ENCODE data around the gene ANKRD45.

Gene ANKRD45

GRCh38 chr1:173669491-173669941 is at the start of gene ANKRD45:
Gene ANKRD45, minus strand, starts transcription at chr1:173669851. Its CDS starts 10,433 bp downstream, at chr1:173659418.
- peak within 1 kb of the TSS; percentile 51 for H3K4me3 ChIP-seq (ENCODE audit: low read depth, low read length)
- DNase-seq (ENCODE audit: low read depth): peak; percentile 13
- in situ Hi-C loops (cut with HindIII; ENCODE audit: low sequenced_read_pairs): no loop called here
- TF ChIP-seq CTCF (IDR thresholded peaks at IDR 0.05; ENCODE audit: low read depth, low read length, missing control alignments): no peak

GRCh38 chr1:173717238-173717637 is 47.6 kb upstream of the ANKRD45 start:
- TF ChIP-seq CTCF (IDR thresholded peaks at IDR 0.05; ENCODE audit: low read depth, low read length, missing control alignments): no peak
- in situ Hi-C loops (cut with HindIII; ENCODE audit: low sequenced_read_pairs): no loop called here

GRCh38 chr1:173715538-173715844 is 45.8 kb upstream of the ANKRD45 start:
- no peak for TF ChIP-seq CTCF (IDR thresholded peaks at IDR 0.05; ENCODE audit: low read depth, low read length, missing control alignments)
- no peak for DNase-seq (ENCODE audit: low read depth)
- in situ Hi-C loops (cut with HindIII; ENCODE audit: low sequenced_read_pairs): no loop called here
- peak overlapping the region; percentile 77 for H3K4me3 ChIP-seq (ENCODE audit: low read depth, low read length)

More at GRCh38 chr1:173717238-173717637, 47.6 kb upstream of the ANKRD45 start:
- no peak for DNase-seq (ENCODE audit: low read depth)
- no peak overlapping the region for H3K4me3 ChIP-seq (ENCODE audit: low read depth, low read length)

- no peak for TF ChIP-seq CTCF (IDR thresholded peaks at IDR 0.05; ENCODE audit: low read depth, low read length, missing control alignments)
- peak; percentile 81 for DNase-seq (ENCODE audit: low read depth)
- in situ Hi-C loops (cut with HindIII; ENCODE audit: low sequenced_read_pairs): no loop called here
- H3K4me3 ChIP-seq (ENCODE audit: low read depth, low read length): peak within 1 kb of the TSS; percentile 77
Measured at GRCh38 chr1:173714759-173715537, 45.3 kb upstream of the ANKRD45 start, which contains the start of gene KLHL20. Gene KLHL20, plus strand, starts transcription at chr1:173714981. Its CDS starts 1,063 bp downstream, at chr1:173716044.

GRCh38 chr1:173714441-173714758 is 44.7 kb upstream of the ANKRD45 start:
- H3K4me3 ChIP-seq (ENCODE audit: low read depth, low read length): peak overlapping the region; percentile 77
- no peak for DNase-seq (ENCODE audit: low read depth)
- no peak for TF ChIP-seq CTCF (IDR thresholded peaks at IDR 0.05; ENCODE audit: low read depth, low read length, missing control alignments)
- in situ Hi-C loops (cut with HindIII; ENCODE audit: low sequenced_read_pairs): no loop called here

- H3K4me3 ChIP-seq (ENCODE audit: low read depth, low read length): no peak overlapping the region
- in situ Hi-C loops (cut with HindIII; ENCODE audit: low sequenced_read_pairs): no loop called here
- DNase-seq (ENCODE audit: low read depth): no peak
- no peak for TF ChIP-seq CTCF (IDR thresholded peaks at IDR 0.05; ENCODE audit: low read depth, low read length, missing control alignments)
Measured at GRCh38 chr1:173708787-173709186, 39.1 kb upstream of the ANKRD45 start.
